Right kidney (tissue), 1 donor: ENCODE data around the gene MDH1B.

Experiments used
- DNase-seq: peaks from one replicate; pipeline ENCODE4 v3.0.0-alpha.2; 2016

MDH1B gene

DNA sequence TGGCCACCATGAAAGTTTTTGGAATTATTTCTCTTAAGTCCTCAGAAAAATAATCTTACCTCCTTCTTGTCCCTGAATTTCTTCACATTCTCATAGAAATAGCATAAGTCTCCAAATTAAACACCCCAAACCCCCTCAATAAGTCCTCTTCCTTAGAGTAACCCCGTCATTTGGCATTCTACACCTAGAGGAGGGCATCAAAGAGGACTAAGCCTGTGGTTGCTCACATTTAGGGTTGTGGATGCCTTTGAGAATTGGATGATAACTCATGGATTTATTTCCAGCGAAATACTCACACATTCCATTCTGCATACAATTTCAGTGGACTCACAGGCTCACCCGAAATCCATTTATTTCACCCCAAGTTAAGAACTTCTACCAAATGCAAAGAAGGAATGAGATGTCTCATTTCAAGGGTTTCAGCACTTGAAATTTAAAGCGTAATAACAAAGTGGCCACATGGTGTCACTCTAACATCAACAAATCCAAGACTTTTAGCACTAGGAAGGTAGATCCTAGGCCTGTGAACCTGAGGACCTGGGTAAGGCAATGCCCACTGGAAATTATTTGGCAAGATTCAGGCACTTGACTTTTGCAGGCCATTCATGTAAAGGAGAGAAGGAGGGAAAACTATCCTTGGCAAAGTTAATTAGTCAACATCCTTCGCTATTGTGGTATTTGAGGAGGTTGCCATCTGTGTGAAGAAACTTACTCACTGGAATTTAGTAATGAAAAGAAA, 71.6 kb downstream of the MDH1B start:
- peak; percentile 29 for DNase-seq

DNA sequence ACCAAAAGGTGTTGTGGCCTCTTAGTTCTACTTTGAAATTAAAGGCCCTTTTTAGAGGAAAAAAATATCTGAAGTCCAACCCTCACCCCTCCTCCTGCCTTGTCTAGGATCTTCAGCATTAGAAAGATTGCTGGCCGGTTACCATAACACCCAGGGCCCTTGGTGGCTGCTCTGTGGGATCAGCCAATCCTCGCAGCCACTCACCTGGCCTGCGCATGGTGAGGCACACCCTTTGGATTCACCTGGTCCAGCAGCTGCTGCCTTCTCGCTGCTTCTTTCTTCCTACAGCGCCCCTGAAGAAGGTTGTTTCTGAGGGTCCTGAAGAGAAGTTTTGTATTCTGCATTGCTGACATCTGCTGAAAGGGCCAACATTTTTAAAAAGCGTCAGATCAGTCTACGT, 72.2 kb downstream of the MDH1B start:
- DNase-seq: no peak

DNA sequence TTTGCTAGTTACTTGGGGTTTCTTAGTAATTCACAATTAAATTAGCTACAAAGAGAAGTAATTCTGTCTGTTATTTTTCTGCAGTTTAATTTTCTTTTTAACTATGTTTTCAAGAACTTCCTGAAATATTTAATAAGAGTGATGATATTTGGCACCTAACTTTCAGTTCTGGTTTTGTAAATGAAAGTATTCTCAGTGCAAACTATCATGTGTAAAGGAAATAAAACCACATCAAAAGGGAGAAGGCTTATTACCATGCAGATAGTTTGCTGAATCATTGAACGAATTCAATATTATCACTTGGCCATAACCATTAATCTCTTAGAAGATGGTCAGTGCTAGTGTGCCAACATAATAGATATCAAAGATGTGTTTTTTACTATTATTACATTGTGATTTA, 76.1 kb downstream of the MDH1B start:
- DNase-seq: no peak

DNA sequence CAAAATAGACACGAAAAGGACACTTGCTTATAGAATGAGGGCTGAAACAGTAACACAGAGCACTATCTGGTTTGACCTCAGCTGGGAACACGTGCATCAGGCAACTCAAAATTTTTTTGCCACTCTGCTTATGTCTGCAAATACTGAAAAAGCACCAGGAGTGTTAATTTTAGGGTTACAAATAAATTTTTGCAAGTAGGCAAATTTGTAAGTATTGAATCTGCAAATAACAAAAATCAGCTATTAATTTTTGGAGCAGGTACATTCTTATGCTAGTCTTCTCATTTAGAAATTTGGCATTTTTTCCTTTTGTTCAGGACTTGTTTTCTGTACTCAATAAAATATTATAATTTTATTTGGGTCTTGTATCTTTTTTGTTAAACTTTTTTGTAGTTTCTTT, 76.7 kb downstream of the MDH1B start:
- DNase-seq: no peak
